K562 (cell line): ENCODE results near the gene LRP3. TPM values are rescaled to one million over a fixed set of nuclear protein-coding genes. Genes with fewer than 3 reads are reported as not detected.

Source experiments
- ATF1 ChIP-seq, 2 experiments: fragments of 450-650 bp in 1 of 2; IDR thresholded peaks; 2 replicates each; pipeline ENCODE4 v1.6.1; 2016; ENCODE audit warnings: missing compliant biosample characterization in 1 of 2, missing genetic modification characterization in 1 of 2
- DEAF1 ChIP-seq: fragments of 450-650 bp; formaldehyde crosslinking; IDR thresholded peaks from 2 replicates; pipeline ENCODE4 v1.4.0; 2020; ENCODE audit warnings: mild to moderate bottlenecking, moderate library complexity
- SREBF2 ChIP-seq: sonication (generic); formaldehyde crosslinking; IDR thresholded peaks from 2 replicates; pipeline ENCODE4 v1.4.0; 2020; ENCODE audit warnings: mild to moderate bottlenecking, missing genetic modification reagents
- XRCC5 ChIP-seq: fragments of 200-400 bp; formaldehyde crosslinking; IDR thresholded peaks from 2 replicates; pipeline ENCODE4 v1.6.1; 2017; ENCODE audit warnings: low read depth, mild to moderate bottlenecking, low read length
- polyA plus RNA-seq, 8 experiments: library from polyadenylated mRNA; depleted of rRNA in 4 of 8; stranded (reverse) in 5 of 8; unstranded in 3 of 8; fragments of >200 nt; fragmentation: Nextera tagmentation in 2 of 8; fragmentation: Illumina TruSeq in 1 of 8; extraction: Ambion mirVana in 2 of 8; extraction: Trizol in 1 of 8; gene quantifications; 2 replicates each; pipeline versions ENCODE4 v1.2.1 to v1.2.3, GENCODE V29; 2011 to 2014; ENCODE audit warnings: inconsistent platforms in 1 of 8, missing spikeins in 1 of 8
- total RNA-seq, 7 experiments: library from RNA; depleted of rRNA in 6 of 7; stranded (reverse); fragments of >200 nt in 6 of 7; fragmentation: Illumina TruSeq in 2 of 7; extraction: Trizol in 2 of 7; gene quantifications; 2 replicates each; pipeline versions ENCODE4 v1.2.1 to v1.2.3, GENCODE V29; 2011 to 2021; ENCODE audit warnings: low replicate concordance in 1 of 7
- TF ChIP-seq, protein P1 (sequence below): fragments of 450-650 bp; formaldehyde crosslinking; IDR thresholded peaks from 2 replicates; pipeline ENCODE4 v1.4.0; 2022; ENCODE audit warnings: missing genetic modification characterization

The LRP3 gene
- total and polyA plus RNA-seq, 9 of the 15 experiments (the other 6 are each of a cell fraction or from before 2014, with no cell fraction given): 0.29 TPM; not detected in 8

DNA sequence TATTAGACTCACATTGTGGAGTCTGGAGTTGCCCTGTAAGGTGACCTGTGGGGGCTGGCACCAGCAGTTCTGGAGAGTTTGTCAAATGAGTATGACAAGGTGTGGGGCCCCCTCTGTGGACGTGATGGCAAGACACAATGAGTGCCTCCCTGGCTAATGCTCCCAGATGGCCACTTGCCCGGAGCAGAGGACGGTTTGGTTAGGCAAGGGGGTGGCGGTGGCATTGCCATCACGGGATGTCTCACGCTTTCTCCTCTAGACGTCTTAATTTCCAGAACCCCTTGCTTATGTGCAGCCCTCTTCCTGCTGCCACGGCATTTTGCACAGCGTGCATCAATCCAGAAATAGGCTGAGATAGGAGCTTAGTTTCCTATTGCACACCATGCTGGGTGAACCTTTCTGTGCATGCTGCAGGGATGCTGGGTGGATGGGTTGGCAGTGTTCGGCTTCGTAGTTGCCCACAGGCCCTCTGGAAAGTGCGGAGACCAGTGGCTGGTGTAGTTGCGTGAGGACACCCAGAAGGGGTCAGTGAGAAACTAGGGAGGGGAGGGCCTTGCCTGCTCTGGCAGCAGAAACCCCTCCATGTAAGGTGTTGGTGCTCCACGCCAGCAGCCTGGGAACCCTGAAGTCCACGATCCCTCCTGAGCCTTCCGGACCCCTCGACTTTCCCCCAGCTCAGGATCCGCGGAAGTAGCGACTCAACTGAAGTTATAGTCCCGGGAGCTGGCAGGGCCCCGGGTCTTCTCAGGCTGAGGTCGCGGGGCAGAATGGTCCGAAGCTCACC, 18.1 kb upstream of the LRP3 start (continued):
- TF ChIP-seq, protein P1, sequence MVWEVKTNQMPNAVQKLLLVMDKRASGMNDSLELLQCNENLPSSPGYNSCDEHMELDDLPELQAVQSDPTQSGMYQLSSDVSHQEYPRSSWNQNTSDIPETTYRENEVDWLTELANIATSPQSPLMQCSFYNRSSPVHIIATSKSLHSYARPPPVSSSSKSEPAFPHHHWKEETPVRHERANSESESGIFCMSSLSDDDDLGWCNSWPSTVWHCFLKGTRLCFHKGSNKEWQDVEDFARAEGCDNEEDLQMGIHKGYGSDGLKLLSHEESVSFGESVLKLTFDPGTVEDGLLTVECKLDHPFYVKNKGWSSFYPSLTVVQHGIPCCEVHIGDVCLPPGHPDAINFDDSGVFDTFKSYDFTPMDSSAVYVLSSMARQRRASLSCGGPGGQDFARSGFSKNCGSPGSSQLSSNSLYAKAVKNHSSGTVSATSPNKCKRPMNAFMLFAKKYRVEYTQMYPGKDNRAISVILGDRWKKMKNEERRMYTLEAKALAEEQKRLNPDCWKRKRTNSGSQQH (CRISPR knock-in tag): no peak
- TF ChIP-seq DEAF1 (no peak), ATF1 (CRISPR knock-in tag; IDR thresholded peaks at IDR 0.05) (no peak), ATF1 (tag; IDR thresholded peaks at IDR 0.05) (no peak), SREBF2 (no peak), XRCC5 (no peak)
